Osteoblast (primary cell): ENCODE results near the gene SPEN. TPM values are rescaled to one million over a fixed set of nuclear protein-coding genes. Genes with fewer than 3 reads are reported as not detected.
A peak's percentile ranks its signal among the peaks of the same experiment; 100 is the strongest.

ENCODE experiments used
- DNase-seq: peaks from one replicate; pipeline ENCODE4 v3.0.0; 2011; ENCODE audit warnings: low spot score, mixed read lengths; ENCODE audit not compliant: insufficient read length; ENCODE audit errors: missing footprints
- H2AFZ ChIP-seq: 2 replicates; pipeline ENCODE4 v1.6.0; 2011; ENCODE audit warnings: mild to moderate bottlenecking, low read length
- H3K27ac ChIP-seq: 2 replicates; pipeline ENCODE4 v1.5.1; 2011; ENCODE audit warnings: mild to moderate bottlenecking, low read depth, low read length, moderate library complexity
- H3K27me3 ChIP-seq: 2 replicates; pipeline ENCODE4 v1.6.0; 2012; ENCODE audit warnings: mild to moderate bottlenecking, control low read depth, inconsistent platforms, low read length, moderate library complexity; ENCODE audit not compliant: insufficient read depth
- H3K36me3 ChIP-seq: 2 replicates; pipeline ENCODE4 v1.5.1; 2011; ENCODE audit warnings: mild to moderate bottlenecking, low read length, control low read depth, moderate library complexity; ENCODE audit not compliant: insufficient read depth
- H3K4me1 ChIP-seq: 2 replicates; pipeline ENCODE4 v1.5.1; 2011; ENCODE audit warnings: mild to moderate bottlenecking, low read length, control low read depth, moderate library complexity; ENCODE audit not compliant: insufficient read depth
- H3K4me2 ChIP-seq: 2 replicates; pipeline ENCODE4 v1.6.0; 2011; ENCODE audit warnings: mild to moderate bottlenecking, low read length; ENCODE audit not compliant: insufficient read depth
- H3K4me3 ChIP-seq: fragments of 200-600 bp; sonication (generic); 3 replicates; pipeline ENCODE4 v1.5.1; 2012; ENCODE audit warnings: mild to moderate bottlenecking, low read length, inconsistent platforms; ENCODE audit not compliant: insufficient read depth
- H3K79me2 ChIP-seq: 2 replicates; pipeline ENCODE4 v1.6.0; 2012; ENCODE audit warnings: mild to moderate bottlenecking, low read length, control low read depth, inconsistent platforms; ENCODE audit not compliant: insufficient read depth
- H3K9me3 ChIP-seq: 2 replicates; pipeline ENCODE4 v1.5.1; 2011; ENCODE audit warnings: low read depth, low read length, control low read depth
- H4K20me1 ChIP-seq: 2 replicates; pipeline ENCODE4 v1.6.0; 2012; ENCODE audit warnings: mild to moderate bottlenecking, low read length, control low read depth; ENCODE audit not compliant: insufficient read depth
- total RNA-seq: library from RNA; depleted of rRNA; stranded (reverse); fragments of >200 nt; gene quantifications from 2 replicates; pipeline ENCODE4 v1.2.3, GENCODE V29; 2012
- TF ChIP-seq, protein P1 (sequence below): IDR thresholded peaks from 2 replicates; pipeline ENCODE4 v1.5.1; 2011; ENCODE audit warnings: mild to moderate bottlenecking, low read depth, low read length, moderate library complexity; ENCODE audit errors: extremely low read depth

SPEN gene
- total RNA-seq, 1 donor = 21.0 TPM

DNA sequence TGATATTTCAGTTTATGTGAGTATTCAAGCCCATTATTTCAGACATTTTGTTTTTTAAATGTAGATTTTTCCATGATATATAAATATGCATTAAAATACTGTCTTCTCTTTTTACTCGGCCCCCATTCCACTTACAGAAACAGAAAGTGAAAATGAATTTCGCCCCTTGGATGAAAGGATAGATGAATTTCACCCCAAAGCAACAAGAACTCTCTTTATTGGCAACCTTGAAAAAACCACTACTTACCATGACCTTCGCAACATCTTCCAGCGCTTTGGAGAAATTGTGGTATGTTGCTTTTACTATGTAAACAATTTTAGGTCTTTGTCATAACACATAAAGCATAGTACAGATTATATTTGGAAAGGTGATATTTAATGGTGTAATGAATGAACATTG is 68.5 kb downstream of the SPEN start:
- Histone ChIP-seq H3K4me1 (peaks cover 31% of the 10 kb centered on the region), H3K4me3 (peak overlapping the region; percentile 54), H3K27me3 (no peaks in the 10 kb centered on the region), H3K27ac (peak overlapping the region; percentile 63), H3K4me2 (peak overlapping the region; percentile 81), H3K79me2 (peaks cover 27% of the 10 kb centered on the region), H4K20me1 (no peaks in the 10 kb centered on the region), H2AFZ (no peak overlapping the region), H3K36me3 (peaks cover 16% of the 10 kb centered on the region), H3K9me3 (no peaks in the 10 kb centered on the region)
- DNase-seq = peak; percentile 57
- TF ChIP-seq, protein P1, sequence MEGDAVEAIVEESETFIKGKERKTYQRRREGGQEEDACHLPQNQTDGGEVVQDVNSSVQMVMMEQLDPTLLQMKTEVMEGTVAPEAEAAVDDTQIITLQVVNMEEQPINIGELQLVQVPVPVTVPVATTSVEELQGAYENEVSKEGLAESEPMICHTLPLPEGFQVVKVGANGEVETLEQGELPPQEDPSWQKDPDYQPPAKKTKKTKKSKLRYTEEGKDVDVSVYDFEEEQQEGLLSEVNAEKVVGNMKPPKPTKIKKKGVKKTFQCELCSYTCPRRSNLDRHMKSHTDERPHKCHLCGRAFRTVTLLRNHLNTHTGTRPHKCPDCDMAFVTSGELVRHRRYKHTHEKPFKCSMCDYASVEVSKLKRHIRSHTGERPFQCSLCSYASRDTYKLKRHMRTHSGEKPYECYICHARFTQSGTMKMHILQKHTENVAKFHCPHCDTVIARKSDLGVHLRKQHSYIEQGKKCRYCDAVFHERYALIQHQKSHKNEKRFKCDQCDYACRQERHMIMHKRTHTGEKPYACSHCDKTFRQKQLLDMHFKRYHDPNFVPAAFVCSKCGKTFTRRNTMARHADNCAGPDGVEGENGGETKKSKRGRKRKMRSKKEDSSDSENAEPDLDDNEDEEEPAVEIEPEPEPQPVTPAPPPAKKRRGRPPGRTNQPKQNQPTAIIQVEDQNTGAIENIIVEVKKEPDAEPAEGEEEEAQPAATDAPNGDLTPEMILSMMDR = no peak

DNA sequence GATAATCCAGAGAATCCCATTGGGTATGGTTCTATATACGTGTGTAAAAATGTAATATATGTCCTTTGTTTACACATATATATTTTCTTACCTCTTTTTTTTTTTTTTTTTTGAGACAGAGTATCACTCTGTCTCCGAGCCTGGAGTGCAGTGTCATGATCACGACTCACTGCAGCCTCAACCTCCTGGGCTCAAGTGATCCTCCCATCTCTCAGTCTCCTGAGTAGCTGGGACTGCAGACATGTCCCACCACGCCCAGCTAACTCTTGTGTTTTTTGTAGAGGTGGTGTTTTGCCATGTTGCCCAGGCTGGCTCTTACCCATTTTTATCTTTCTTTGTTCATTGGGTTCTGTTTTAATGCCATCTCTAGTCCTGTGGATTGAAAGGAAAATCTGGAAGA is 68.9 kb downstream of the SPEN start:
- peaks cover 16% of the 10 kb centered on the region for H3K36me3 ChIP-seq
- H4K20me1 ChIP-seq = no peaks in the 10 kb centered on the region
- peaks cover 26% of the 10 kb centered on the region for H3K79me2 ChIP-seq
- no peak overlapping the region for H2AFZ ChIP-seq
- TF ChIP-seq, protein P1 = no peak
- DNase-seq = no peak
- peak overlapping the region; percentile 81 for H3K4me2 ChIP-seq
- no peaks in the 10 kb centered on the region for H3K27me3 ChIP-seq
- no peaks in the 10 kb centered on the region for H3K9me3 ChIP-seq
- H3K27ac ChIP-seq = peak overlapping the region; percentile 63
- H3K4me1 ChIP-seq = peaks cover 31% of the 10 kb centered on the region
- peak overlapping the region; percentile 54 for H3K4me3 ChIP-seq

DNA sequence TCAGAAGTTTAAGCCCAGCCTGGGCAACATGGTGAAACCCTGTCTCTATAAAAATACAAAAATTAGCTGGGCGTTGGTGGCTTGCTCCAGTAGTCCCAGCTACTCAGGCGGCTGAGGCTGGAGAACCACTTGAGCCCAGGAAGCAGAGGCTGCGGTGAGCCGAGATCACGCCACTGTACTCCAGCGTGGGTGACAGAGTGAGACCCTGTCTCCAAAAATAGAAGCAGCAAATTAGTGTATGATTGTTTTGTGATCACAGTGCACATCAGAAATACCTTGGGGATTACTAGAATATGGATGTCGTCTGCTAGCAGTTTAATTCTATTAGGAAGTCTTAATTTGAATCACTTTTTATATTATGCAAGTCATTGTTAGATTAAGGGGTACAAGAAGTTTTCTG is 69.4 kb downstream of the SPEN start:
- Histone ChIP-seq H3K4me2 (peak overlapping the region; percentile 81), H2AFZ (no peak overlapping the region), H3K4me3 (no peak overlapping the region), H3K4me1 (peaks cover 31% of the 10 kb centered on the region), H3K79me2 (peaks cover 28% of the 10 kb centered on the region), H3K36me3 (peaks cover 20% of the 10 kb centered on the region), H4K20me1 (no peaks in the 10 kb centered on the region), H3K27me3 (no peaks in the 10 kb centered on the region), H3K27ac (peak overlapping the region; percentile 63), H3K9me3 (no peaks in the 10 kb centered on the region)
- no peak for DNase-seq
- TF ChIP-seq, protein P1 = no peak

DNA sequence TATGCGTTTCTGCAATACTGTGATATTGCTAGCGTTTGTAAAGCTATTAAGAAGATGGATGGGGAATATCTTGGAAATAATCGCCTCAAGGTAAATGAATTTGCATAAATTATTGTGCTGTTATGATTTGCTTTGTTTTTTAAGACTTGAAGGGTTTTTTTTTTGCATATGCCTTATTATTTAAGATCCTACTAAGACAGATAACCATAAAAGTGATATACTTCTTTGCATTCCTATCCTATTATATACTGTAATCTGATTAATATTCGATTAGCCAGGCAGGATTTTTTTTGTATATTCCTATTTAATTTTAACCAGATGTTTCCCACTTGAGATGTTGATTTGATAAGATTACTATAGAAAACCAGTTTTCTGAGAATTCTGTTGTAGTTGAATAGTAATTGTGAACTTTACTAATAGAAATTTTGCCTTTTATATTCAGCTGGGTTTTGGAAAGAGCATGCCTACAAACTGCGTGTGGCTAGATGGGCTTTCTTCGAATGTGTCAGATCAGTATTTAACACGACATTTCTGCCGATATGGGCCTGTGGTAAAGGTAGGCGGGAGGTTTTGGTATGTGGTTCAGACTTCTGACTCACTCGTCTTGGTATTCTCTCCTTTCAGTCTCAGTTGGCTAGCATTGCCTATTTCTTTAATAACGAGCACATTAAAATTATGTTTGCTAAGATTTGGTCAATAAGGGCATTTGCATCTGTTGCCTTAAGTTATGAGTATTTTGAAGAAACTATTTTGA is 71.6 kb downstream of the SPEN start:
- no peaks in the 10 kb centered on the region for H3K27me3 ChIP-seq
- peak overlapping the region; percentile 39 for H3K4me2 ChIP-seq
- H3K36me3 ChIP-seq = peaks cover 21% of the 10 kb centered on the region
- no peak overlapping the region for H3K4me3 ChIP-seq
- H3K27ac ChIP-seq = peak overlapping the region; percentile 73
- H3K79me2 ChIP-seq = peaks cover 19% of the 10 kb centered on the region
- DNase-seq = peak; percentile 68
- TF ChIP-seq, protein P1 = no peak
- H2AFZ ChIP-seq = no peak overlapping the region
- H3K9me3 ChIP-seq = no peaks in the 10 kb centered on the region
- peaks cover 42% of the 10 kb centered on the region for H3K4me1 ChIP-seq
- H4K20me1 ChIP-seq = no peaks in the 10 kb centered on the region
